Sigmoid colon (tissue), 4 donors: ENCODE results near the gene LRRC1.

Experiments used
- POLR2A ChIP-seq, 2 donors: fragments of 450-650 bp; IDR thresholded peaks; one replicate each; pipeline ENCODE4 v1.6.1; 2016; ENCODE audit warnings: antibody characterized with exemption in 2 of 2, mild to moderate bottlenecking in 2 of 2, moderate library complexity in 2 of 2
- POLR2AphosphoS5 ChIP-seq, 4 donors: sonication (generic); formaldehyde crosslinking; IDR thresholded peaks; one replicate each; pipeline ENCODE4 v1.6.1; 2017; ENCODE audit warnings: antibody characterized with exemption in 4 of 4
- TF ChIP-seq, protein P1 (sequence below), 4 experiments: fragments of 450-650 bp in 3 of 4; fragments of 200-600 bp in 1 of 4; IDR thresholded peaks; one replicate each; pipeline ENCODE4 v1.5.1; 2016 to 2019; ENCODE audit warnings: antibody characterized with exemption in 4 of 4, mild to moderate bottlenecking in 3 of 4, moderate library complexity in 2 of 4

DNA sequence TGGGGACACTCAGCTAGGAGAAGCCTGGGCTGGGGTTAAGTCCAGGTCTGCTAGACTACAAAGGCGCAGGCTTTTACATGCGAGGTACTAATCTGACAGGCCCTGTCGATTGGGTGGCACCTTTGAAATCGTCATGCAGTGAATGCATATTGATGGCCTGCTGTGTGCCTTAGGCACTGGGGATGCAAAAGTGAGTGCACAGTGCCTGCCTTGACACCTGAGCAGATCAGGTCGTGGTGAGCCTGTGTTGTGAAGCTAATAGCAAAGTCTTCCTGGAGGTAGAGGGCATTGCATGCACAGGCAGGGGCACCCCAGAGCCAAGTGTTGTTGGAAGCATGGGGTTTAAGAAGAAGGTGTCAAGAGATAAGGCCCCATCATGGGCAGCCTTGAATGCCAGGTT is 16.9 kb downstream of the LRRC1 start:
- TF ChIP-seq, protein P1, sequence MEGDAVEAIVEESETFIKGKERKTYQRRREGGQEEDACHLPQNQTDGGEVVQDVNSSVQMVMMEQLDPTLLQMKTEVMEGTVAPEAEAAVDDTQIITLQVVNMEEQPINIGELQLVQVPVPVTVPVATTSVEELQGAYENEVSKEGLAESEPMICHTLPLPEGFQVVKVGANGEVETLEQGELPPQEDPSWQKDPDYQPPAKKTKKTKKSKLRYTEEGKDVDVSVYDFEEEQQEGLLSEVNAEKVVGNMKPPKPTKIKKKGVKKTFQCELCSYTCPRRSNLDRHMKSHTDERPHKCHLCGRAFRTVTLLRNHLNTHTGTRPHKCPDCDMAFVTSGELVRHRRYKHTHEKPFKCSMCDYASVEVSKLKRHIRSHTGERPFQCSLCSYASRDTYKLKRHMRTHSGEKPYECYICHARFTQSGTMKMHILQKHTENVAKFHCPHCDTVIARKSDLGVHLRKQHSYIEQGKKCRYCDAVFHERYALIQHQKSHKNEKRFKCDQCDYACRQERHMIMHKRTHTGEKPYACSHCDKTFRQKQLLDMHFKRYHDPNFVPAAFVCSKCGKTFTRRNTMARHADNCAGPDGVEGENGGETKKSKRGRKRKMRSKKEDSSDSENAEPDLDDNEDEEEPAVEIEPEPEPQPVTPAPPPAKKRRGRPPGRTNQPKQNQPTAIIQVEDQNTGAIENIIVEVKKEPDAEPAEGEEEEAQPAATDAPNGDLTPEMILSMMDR (IDR thresholded peaks at IDR 0.05), result no peak
- no peak for TF ChIP-seq POLR2A (IDR thresholded peaks at IDR 0.05)
- TF ChIP-seq POLR2AphosphoS5 (IDR thresholded peaks at IDR 0.05), result no peak
